SK-N-SH (cell line): ENCODE measurements around the gene GMFB. TPM values are rescaled to one million over a fixed set of nuclear protein-coding genes. Genes with fewer than 3 reads are reported as not detected.

Experiments used
- CTCF ChIA-PET: fragments of 300-600, 350-600 bp; formaldehyde crosslinking; extraction: SDS; loops from one replicate; lab custom pipeline; 2021; lab: Yijun Ruan, JAX
- POLR2A ChIA-PET: fragments of 350-600 bp; sonication (Branson Sonifier 250); formaldehyde crosslinking; extraction: SDS; loops from one replicate; lab custom pipeline; 2020; ENCODE audit warnings: antibody characterized with exemption, inconsistent platforms; lab: Yijun Ruan, JAX
- DNase-seq: peaks from one replicate; pipeline ENCODE4 v3.0.0; 2012
- H2AFZ ChIP-seq: fragments of 200-600 bp; sonication (generic); 2 replicates; pipeline ENCODE4 v1.8.1; 2016; ENCODE audit warnings: antibody characterized with exemption, mild to moderate bottlenecking, low read depth
- H3F3A ChIP-seq: fragments of 200-600 bp; sonication (generic); replicated peaks from 2 replicates; pipeline ENCODE3; 2016; ENCODE audit warnings: antibody characterized with exemption, mild to moderate bottlenecking; ENCODE audit not compliant: insufficient read depth
- H3K27ac ChIP-seq, 2 experiments: fragments of 200-500 bp in 1 of 2; fragments of 200-600 bp in 1 of 2; sonication (Bioruptor generic) in 1 of 2; sonication (generic), shearing (Covaris generic) in 1 of 2; 2 replicates each; pipeline versions ENCODE4 v1.5.1 to v1.6.1; 2014 to 2016; ENCODE audit warnings: low read depth in 2 of 2, inconsistent platforms in 1 of 2, low read length in 1 of 2, mild to moderate bottlenecking in 1 of 2, mixed read lengths in 1 of 2
- H3K27me3 ChIP-seq: fragments of 200-600 bp; sonication (generic), shearing (Covaris generic); 2 replicates; pipeline ENCODE4 v1.6.1; 2016; ENCODE audit warnings: mixed run types; ENCODE audit not compliant: insufficient read depth
- H3K36me3 ChIP-seq, 2 experiments: fragments of 200-500 bp in 1 of 2; fragments of 200-600 bp in 1 of 2; sonication (Bioruptor generic) in 1 of 2; sonication (generic) in 1 of 2; replicated peaks in 1 of 2; 2 replicates each; pipeline versions ENCODE3 to v1.5.1; 2014 to 2016; ENCODE audit warnings: low read length in 1 of 2, mild to moderate bottlenecking in 1 of 2; ENCODE audit not compliant: insufficient read depth in 2 of 2, control insufficient read depth in 1 of 2
- H3K4me1 ChIP-seq, 2 experiments: fragments of 200-500 bp in 1 of 2; fragments of 200-600 bp in 1 of 2; sonication (Bioruptor generic) in 1 of 2; sonication (generic), shearing (Covaris generic) in 1 of 2; 2 replicates each; pipeline versions ENCODE4 v1.5.1 to v1.6.1; 2014 to 2016; ENCODE audit warnings: low read depth in 1 of 2, low read length in 1 of 2, mixed run types in 1 of 2; ENCODE audit not compliant: insufficient read depth in 2 of 2, control insufficient read depth in 1 of 2
- H3K4me2 ChIP-seq: fragments of 200-600 bp; sonication (generic), shearing (Covaris generic); 2 replicates; pipeline ENCODE4 v1.6.1; 2017; ENCODE audit warnings: mixed run types
- H3K4me3 ChIP-seq, 2 experiments: fragments of 200-500 bp in 1 of 2; fragments of 200-600 bp in 1 of 2; sonication (Bioruptor generic) in 1 of 2; sonication (generic), shearing (Covaris generic) in 1 of 2; 2 replicates each; pipeline versions ENCODE4 v1.5.1 to v1.8.1; 2014 to 2016; ENCODE audit warnings: low read depth in 2 of 2, inconsistent platforms in 1 of 2, low read length in 1 of 2, mild to moderate bottlenecking in 1 of 2, mixed read lengths in 1 of 2, moderate library complexity in 1 of 2
- H3K79me2 ChIP-seq: fragments of 200-600 bp; sonication (generic); 2 replicates; pipeline ENCODE4 v1.8.1; 2017; ENCODE audit warnings: mild to moderate bottlenecking; ENCODE audit not compliant: insufficient read depth
- H3K9ac ChIP-seq: fragments of 200-600 bp; sonication (generic); 2 replicates; pipeline ENCODE4 v1.6.1; 2017; ENCODE audit warnings: mixed run types
- H3K9me2 ChIP-seq: fragments of 200-600 bp; sonication (generic); 2 replicates; pipeline ENCODE4 v1.6.1; 2017; ENCODE audit warnings: mixed run types
- H3K9me3 ChIP-seq: fragments of 200-600 bp; sonication (generic); 2 replicates; pipeline ENCODE4 v1.6.1; 2017; ENCODE audit warnings: mixed run types, mild to moderate bottlenecking, moderate library complexity
- H4K20me1 ChIP-seq: fragments of 200-600 bp; sonication (generic); 2 replicates; pipeline ENCODE4 v1.6.1; 2017; ENCODE audit warnings: mild to moderate bottlenecking, mixed run types; ENCODE audit not compliant: insufficient read depth
- FOSL2 ChIP-seq: IDR thresholded peaks from 2 replicates; pipeline ENCODE4 v1.4.0; 2012; ENCODE audit warnings: low read depth, mild to moderate bottlenecking, moderate library complexity, borderline replicate concordance
- FOXJ3 ChIP-seq: sonication (generic); formaldehyde crosslinking; IDR thresholded peaks from 2 replicates; pipeline ENCODE4 v1.5.1; 2020; ENCODE audit warnings: mild to moderate bottlenecking, missing genetic modification reagents
- JUND ChIP-seq: IDR thresholded peaks from 2 replicates; pipeline ENCODE4 v1.4.0; 2012
- MEF2A ChIP-seq: IDR thresholded peaks from 2 replicates; pipeline ENCODE4 v1.4.0; 2012; ENCODE audit warnings: low read depth, borderline replicate concordance
- MXI1 ChIP-seq: IDR thresholded peaks from 2 replicates; pipeline ENCODE4 v1.6.1; 2012; ENCODE audit warnings: mild to moderate bottlenecking, low read depth, low read length, improper control_type of control experiment
- POLR2AphosphoS5 ChIP-seq: IDR thresholded peaks from 2 replicates; pipeline ENCODE4 v1.6.1; 2012; ENCODE audit warnings: low read depth, low read length
- RFX5 ChIP-seq: IDR thresholded peaks from 2 replicates; pipeline ENCODE4 v1.6.1; 2012; ENCODE audit warnings: mild to moderate bottlenecking, improper control_type of control experiment, low read length
- RXRA ChIP-seq: IDR thresholded peaks from 2 replicates; pipeline ENCODE4 v1.4.0; 2012; ENCODE audit warnings: low read depth, mild to moderate bottlenecking, borderline replicate concordance
- YY1 ChIP-seq: IDR thresholded peaks from 2 replicates; pipeline ENCODE4 v1.4.0; 2012; ENCODE audit warnings: low read depth, mild to moderate bottlenecking
- WGBS: methylation state at CpG from one replicate; pipeline ENCODE4 v1.1.6; 2017; ENCODE audit warnings: low lambda C conversion rate; 5-methylcytosine and 5-hydroxymethylcytosine counted together
- polyA plus RNA-seq, 3 experiments: library from polyadenylated mRNA; depleted of rRNA; stranded (reverse); fragments of >200 nt; gene quantifications; 2 replicates each; pipeline ENCODE4 v1.2.3, GENCODE V29; 2012
- TF ChIP-seq, protein P1 (sequence below): fragments of 150-350 bp; IDR thresholded peaks from 2 replicates; pipeline ENCODE4 v1.6.1; 2016; ENCODE audit warnings: mild to moderate bottlenecking, low read depth, low read length
- TF ChIP-seq, protein P2 (sequence below): IDR thresholded peaks from 2 replicates; pipeline ENCODE4 v1.4.0; 2012; ENCODE audit warnings: low read depth, borderline replicate concordance
- TF ChIP-seq, protein P3 (sequence below): IDR thresholded peaks from 2 replicates; pipeline ENCODE4 v1.4.0; 2012; ENCODE audit warnings: low read depth
- TF ChIP-seq, protein P4 (sequence below): fragments of 200-600 bp; sonication (generic); IDR thresholded peaks from 2 replicates; pipeline ENCODE4 v1.6.1; 2017; ENCODE audit warnings: antibody characterized with exemption, mild to moderate bottlenecking, moderate library complexity

Gene GMFB
- polyA plus RNA-seq, 1 of the 3 experiments (the other 2 are of a cell fraction): 9.4 TPM

DNA sequence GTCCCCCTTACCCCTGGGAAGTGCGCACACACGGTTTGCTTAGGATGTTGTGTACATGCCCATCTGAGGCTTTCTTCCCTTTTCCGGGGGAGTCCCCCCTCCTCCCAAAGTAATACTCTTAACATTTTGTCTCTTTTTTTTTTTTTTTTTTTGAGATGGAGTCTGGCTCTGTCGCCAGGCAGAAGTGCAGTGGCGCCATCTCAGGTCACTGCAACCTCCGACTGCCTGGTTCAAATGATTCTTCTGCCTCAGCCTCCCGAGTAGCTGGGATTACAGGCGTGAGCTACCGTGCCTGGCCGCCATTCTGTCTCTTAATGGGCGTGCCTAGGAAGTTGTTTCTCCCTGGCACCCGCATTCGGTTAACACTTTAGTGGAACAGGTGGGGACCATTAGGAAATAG lies 4.5 kb upstream of the GMFB start:
- CTCF ChIA-PET: interaction anchor here (0.5 to 2.0 kb wide), 5 partner anchors 9 to 225 kb away, joined by 3 to 6 read pairs (median 6); partner anchors contain the start of gene CGRRF1
- POLR2A ChIA-PET: no interaction called here
- WGBS: 74% methylated on average over 13 of the region's 13 CpGs

DNA sequence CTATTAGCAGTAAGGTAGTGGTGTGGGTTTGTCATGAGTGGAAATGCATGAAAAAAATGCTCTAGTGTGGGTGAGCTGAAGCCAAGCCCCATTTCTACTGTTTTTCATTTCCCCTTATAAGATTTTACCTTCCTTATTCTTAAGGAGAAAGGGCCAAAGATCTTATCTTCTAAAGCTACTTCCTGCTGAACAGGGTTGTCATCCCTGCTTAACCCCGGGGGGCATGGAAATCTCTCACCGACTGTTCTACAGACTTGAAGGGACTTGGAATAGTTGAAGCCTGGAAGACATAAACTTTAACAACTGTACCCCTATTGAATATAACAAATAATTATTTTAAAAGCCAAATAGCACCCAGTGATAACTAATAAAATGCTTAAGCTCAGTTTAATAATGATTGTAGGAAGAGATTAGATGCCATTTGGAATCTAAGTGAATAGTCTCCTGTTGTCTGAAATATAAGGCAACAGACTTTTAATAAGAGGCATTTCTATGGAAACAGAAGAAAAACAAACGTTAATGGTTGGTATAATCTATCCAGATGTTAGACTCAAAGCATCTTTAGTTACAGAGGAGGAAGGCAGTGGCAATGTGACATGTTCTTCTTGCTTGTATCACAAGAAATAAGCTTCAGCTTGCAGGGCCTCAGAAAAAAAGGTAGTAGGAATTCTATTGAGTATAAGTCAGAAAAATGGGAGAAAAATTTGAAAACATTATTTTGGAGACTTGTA lies 1.8 kb upstream of the GMFB start:
- H3K4me2 ChIP-seq: no peak overlapping the region; the same call in 1 of the 2 replicates
- H3K36me3 ChIP-seq: peaks cover 0 to 8% of the 10 kb centered on the region in 2 experiments
- H3K9ac ChIP-seq: no peak overlapping the region
- H3K27ac ChIP-seq: peak overlapping the region in 1 of 2 experiments; percentile 31; a peak in 1 of 4 replicates
- POLR2A ChIA-PET: no interaction called here
- peaks cover 5 to 15% of the 10 kb centered on the region in 2 experiments; a peak in 2 of 4 replicates for H3K4me1 ChIP-seq
- H3K9me3 ChIP-seq: no peaks in the 10 kb centered on the region
- 48% methylated on average over 3 of the region's 3 CpGs for WGBS
- no peak overlapping the region for H3K4me3 ChIP-seq
- H3K9me2 ChIP-seq: no peaks in the 10 kb centered on the region
- H3F3A ChIP-seq: peaks cover 15% of the 10 kb centered on the region
- H3K79me2 ChIP-seq: peaks cover 31% of the 10 kb centered on the region
- TF ChIP-seq FOXJ3 (CRISPR knock-in tag): no peak
- no peak for TF ChIP-seq YY1
- TF ChIP-seq, protein P1, sequence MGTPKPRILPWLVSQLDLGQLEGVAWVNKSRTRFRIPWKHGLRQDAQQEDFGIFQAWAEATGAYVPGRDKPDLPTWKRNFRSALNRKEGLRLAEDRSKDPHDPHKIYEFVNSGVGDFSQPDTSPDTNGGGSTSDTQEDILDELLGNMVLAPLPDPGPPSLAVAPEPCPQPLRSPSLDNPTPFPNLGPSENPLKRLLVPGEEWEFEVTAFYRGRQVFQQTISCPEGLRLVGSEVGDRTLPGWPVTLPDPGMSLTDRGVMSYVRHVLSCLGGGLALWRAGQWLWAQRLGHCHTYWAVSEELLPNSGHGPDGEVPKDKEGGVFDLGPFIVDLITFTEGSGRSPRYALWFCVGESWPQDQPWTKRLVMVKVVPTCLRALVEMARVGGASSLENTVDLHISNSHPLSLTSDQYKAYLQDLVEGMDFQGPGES: no peak
- no peak for TF ChIP-seq RXRA
- TF ChIP-seq FOSL2: no peak
- no peak for TF ChIP-seq POLR2AphosphoS5
- TF ChIP-seq, protein P2, sequence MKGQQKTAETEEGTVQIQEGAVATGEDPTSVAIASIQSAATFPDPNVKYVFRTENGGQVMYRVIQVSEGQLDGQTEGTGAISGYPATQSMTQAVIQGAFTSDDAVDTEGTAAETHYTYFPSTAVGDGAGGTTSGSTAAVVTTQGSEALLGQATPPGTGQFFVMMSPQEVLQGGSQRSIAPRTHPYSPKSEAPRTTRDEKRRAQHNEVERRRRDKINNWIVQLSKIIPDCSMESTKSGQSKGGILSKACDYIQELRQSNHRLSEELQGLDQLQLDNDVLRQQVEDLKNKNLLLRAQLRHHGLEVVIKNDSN: no peak
- no peak for TF ChIP-seq MXI1
- TF ChIP-seq MEF2A: no peak
- TF ChIP-seq, protein P3, sequence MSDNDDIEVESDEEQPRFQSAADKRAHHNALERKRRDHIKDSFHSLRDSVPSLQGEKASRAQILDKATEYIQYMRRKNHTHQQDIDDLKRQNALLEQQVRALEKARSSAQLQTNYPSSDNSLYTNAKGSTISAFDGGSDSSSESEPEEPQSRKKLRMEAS: no peak
- no peak for DNase-seq
- no peaks in the 10 kb centered on the region for H3K27me3 ChIP-seq
- no peak overlapping the region; the same call in 1 of the 2 replicates for H2AFZ ChIP-seq
- CTCF ChIA-PET: interaction anchor here (2.6 kb wide), 1 partner anchor 8 kb away, joined by 7 read pairs; no protein-coding TSS in a partner anchor
- H4K20me1 ChIP-seq: no peaks in the 10 kb centered on the region

More for the DNA sequence above, 4.5 kb upstream of the GMFB start:
- H3K9ac ChIP-seq: no peak overlapping the region
- H4K20me1 ChIP-seq: no peaks in the 10 kb centered on the region
- H2AFZ ChIP-seq: peak overlapping the region; percentile 41; the same call in 1 of the 2 replicates
- peak; percentile 10 for DNase-seq
- peaks cover 2 to 15% of the 10 kb centered on the region in 2 experiments; a peak in 2 of 4 replicates for H3K4me1 ChIP-seq
- no peaks in the 10 kb centered on the region for H3K9me2 ChIP-seq
- peaks cover 7% of the 10 kb centered on the region for H3F3A ChIP-seq
- H3K9me3 ChIP-seq: no peaks in the 10 kb centered on the region
- TF ChIP-seq JUND (no peak), RFX5 (peak; percentile 92)
- TF ChIP-seq, protein P4, sequence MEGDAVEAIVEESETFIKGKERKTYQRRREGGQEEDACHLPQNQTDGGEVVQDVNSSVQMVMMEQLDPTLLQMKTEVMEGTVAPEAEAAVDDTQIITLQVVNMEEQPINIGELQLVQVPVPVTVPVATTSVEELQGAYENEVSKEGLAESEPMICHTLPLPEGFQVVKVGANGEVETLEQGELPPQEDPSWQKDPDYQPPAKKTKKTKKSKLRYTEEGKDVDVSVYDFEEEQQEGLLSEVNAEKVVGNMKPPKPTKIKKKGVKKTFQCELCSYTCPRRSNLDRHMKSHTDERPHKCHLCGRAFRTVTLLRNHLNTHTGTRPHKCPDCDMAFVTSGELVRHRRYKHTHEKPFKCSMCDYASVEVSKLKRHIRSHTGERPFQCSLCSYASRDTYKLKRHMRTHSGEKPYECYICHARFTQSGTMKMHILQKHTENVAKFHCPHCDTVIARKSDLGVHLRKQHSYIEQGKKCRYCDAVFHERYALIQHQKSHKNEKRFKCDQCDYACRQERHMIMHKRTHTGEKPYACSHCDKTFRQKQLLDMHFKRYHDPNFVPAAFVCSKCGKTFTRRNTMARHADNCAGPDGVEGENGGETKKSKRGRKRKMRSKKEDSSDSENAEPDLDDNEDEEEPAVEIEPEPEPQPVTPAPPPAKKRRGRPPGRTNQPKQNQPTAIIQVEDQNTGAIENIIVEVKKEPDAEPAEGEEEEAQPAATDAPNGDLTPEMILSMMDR: peak; percentile 19; the same call in 1 of the 2 replicates
- TF ChIP-seq, all 33 proteins: peak for 2
- Histone ChIP-seq H3K27me3 (no peaks in the 10 kb centered on the region), H3K79me2 (peaks cover 4% of the 10 kb centered on the region), H3K4me3 (no peak overlapping the region), H3K4me2 (no peak overlapping the region), H3K27ac (no peak overlapping the region), H3K36me3 (no peaks in the 10 kb centered on the region)
